Activated CD4-positive, CD25-positive, alpha-beta regulatory T cell treated with anti-CD3 and anti-CD28 coated beads, Interleukin-2, amount 50 U/mL, for 16 hours (primary cell): ENCODE results near the gene MICAL3.

Source experiments
- DNase-seq: peaks from one replicate; pipeline ENCODE4 v3.0.0-alpha.2; 2020; ENCODE audit warnings: low read depth, low spot score

MICAL3 gene

DNA sequence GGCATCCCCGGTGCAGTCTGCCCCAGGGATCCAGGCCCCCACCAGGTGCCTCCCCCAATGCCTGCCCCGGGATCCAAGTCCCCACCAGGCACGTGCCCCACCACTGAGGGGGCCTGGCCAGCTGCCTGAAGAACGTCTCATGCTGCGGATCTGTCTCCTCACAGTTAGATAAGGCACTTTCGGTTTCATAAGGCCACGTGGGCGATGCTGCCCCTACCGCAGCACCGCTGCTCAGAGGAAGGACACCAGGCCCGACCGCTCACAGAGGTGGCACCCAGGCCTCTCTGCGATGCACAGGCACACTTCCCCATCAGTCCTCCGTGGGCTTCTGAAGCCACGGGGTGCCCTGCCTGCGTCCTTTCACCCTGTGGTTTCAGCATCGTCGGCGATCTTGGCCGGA is 182.0 kb downstream of the MICAL3 start:
- DNase-seq, result no peak

DNA sequence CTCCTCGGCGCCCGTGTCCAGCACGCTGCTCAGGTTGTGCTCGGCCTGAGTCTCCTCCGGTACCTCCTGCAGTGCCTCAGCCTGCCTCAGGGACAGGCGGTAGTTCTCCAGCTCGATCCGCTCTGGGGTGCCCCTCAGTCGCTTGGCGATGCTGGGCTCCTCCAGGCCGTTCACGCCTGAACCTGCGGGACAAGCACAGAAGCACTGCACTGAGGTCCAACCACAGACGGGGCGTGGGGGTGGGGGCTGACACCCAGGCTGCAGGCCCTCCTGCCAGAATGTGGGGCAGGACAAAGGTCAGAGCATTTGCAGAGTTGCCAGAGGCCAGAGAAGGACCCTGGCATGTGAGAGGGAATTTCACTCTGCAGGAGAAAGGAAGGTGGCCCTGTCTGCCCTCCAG is 182.5 kb downstream of the MICAL3 start:
- DNase-seq, result no peak

DNA sequence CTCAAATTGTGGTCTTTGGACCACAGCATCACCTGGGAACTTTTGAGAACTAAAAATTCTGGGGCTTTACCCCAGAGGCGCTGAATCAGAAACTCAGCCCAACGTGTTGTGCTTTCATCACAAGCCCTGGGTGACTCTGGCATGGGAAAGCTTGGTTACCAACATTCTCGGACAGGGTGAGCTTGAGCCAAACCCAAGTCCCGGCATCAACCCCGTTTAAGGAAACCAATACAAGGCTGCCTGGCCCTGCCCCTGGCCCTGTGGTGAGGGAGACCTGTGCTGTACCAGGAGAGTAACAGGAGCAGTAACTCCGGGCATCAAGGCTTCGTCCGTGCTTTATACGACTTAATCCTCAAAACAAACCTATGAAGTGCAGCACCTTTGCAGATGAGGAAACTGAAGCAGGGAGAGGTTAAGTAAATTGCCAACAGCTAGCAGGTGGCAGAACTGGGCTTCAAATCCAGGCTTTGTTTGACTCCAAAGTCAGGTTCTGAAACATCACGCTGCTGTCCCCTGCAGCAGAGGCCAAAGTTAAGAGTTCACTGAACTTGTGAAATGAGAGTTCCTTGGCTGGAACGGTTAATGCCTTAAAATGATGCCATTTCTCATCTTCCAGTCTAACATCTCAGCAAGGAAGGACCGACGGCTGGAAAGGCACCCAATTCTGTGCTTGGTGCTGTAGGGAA is 186.0 kb downstream of the MICAL3 start:
- DNase-seq, result no peak

DNA sequence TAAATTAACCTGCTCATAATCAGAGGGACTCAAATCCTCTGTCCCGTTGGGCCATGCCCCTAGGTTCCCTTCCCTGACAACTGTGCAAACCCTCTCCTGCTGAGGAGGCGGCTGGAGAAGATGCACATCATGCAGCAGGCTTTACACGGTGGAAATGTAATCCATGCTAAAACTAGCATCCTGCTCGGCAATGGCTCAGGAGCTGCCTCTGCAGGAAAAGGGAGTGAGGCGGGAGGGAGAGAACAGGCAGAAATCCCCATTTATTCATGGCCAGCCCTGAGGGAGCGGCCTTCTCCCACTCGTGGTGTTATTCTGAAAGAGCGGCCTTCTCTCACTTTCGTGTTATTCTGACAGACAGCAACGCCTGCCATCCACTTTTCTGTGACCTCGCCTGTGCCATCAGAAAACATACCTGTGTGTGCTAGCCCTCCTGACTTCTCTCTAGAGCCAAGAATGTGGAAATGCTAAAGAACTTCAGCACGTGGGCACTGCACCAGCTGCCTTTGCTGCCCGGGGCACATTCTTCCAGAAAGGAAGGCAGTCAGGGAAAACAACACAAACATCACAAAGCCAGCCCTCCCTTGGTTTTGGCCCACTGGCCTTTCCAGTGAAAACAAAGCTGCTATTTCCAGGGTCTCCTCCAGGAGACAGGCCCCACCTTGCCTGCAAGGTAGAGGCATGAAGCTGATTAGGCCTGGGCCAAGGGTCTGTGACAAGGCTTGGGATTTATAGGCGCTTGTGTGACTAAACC is 187.2 kb downstream of the MICAL3 start:
- DNase-seq, result no peak

DNA sequence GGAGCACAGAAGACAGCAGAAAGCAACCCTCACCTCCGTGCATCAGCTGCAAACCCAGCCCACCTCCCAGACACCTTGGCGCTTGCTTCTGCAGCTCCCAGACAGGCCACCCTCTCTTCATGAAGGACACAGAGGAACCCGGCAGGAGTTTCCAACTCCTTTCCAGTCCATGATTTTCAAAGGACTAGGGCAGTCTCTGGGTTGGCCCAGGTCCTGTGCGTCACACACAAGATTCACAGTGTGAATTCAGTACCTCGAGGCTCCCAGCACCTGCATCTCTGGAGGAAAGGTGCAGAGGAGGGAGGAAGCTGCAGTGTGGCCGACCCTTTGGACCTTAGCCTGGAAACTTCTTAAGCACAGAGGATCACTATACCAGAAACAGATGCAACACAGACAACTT is 189.1 kb downstream of the MICAL3 start:
- DNase-seq, result no peak

DNA sequence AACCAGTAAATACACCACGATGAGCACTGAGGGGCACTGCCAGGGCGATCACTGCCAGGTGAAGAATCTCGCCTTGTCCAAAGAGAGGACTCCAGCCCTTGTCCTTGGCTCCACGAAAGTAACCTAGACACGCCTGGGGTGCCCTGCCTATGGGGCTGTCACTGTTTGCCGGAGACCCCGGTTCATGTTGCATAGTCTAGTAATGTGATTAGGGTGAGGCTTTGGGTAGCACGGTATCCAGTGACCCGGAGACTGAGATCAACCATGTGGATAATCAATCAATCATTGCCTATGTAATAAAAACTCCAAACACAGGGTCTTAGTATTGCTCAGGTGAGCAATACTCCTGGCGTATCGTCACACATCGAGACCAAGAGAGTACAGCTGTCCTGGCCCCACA is 190.9 kb downstream of the MICAL3 start:
- DNase-seq, result no peak

DNA sequence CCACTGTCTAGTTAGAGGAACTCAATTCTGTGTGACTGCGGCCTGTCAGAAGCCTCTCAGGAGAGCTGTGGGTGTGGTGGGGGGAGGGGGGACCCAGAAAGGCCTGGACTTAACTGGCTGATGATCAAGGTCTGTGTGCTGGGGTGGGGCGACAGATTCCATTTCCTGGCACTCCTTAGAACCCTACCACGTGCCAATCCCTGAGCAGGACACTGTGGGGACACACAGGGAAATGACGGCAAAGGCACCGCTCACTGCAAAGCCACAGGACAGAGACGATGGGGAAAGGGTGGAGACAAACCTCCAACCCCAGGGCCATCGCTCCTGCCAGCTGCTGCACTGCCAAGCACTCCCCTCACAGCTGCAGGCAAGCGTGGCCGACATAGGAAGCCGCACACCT is 191.7 kb downstream of the MICAL3 start:
- no peak for DNase-seq

DNA sequence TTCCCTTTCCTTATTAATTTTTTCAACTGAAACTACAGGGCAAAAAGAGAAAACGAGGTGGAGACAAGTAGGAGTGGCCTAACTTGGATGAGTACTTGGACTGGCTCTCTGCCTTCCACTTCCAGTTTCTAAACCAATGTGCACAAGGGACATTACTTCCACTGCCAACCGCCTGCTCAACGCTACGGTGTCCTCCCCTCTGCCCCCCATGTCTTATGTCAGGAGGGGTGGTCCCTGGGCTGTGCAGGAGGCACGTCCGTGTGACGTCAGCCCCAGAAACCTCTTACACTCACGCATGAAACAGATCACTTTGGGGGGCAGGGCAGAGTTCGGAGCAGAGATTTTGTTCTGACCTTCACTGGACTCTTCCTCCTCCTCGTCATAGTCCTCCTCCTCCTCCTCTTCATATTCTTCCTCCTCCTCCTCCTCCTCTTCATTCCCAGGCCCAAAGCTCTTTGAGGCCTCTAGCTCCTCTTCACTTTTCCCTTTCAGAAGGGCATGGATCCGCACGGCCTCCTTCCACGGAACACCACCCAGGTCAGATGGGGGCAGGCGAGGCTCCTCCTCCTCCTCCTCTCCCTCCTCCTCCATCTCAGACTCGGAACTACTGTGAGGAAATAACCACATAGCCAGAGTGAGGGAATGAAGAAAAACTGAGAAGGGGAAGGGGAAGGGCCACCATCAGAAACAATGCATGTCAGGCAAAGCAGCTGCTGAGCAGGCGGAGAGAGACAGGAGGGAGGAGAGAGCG is 192.7 kb downstream of the MICAL3 start:
- no peak for DNase-seq

DNA sequence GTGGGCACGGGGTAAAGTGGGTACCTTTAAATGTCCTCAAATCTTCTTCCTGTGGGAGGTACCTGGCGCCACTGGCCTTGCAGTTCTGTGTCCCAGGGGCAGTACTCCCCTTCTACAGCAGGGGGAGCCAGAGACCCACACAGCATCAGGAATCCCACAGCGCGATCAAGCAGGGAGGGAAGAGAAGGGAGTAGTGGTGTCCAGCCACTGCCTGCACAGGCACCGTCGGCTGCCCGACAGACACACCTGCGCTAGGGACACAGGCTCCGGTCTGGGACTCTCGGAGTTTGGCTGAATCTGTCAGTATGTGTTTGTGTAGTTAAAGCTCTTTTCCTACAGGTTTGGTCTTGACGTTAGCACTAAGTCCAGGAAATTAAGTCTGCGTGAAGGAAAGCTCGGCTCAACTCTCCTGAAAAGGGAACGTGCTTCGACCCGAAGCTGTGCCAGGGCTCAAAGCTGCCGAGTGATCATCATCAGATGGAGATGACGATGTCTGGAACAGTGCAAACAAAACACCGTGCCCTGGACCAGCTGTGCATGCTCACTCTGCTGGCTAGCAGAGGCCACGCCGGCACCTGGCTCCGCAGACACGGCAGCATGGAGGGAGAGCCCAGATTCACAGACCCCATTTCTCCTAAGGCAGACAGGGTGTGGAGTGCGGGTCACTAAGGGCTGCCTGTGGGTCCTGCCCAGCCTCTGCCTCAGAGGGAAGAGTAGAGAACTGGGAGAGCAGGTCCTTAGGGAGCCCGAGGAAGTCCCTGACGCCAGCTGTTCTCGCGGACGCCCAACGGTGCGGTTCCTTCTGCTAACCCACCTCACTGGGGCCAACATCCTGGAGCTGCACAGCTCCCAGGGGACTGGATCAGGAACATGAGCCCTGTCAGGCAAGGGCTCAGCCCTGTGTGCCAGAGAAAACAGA is 194.1 kb downstream of the MICAL3 start:
- DNase-seq, result peak; percentile 60

DNA sequence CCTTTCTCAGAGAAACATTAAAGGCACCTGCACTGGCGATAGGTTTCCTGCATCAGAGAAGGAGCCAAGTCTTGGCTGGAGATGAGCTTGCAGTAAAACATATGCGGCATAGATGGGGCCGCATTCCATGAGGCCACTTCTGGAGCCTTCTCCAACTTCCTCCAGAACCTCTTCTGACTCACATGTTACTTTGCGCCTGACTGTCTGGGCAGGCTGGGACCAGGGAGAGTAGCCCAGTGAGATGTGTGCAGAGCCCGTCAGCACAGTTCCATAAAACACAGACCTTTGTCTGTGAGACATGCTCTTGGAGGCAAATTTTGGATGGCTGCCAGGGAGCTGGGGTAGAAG is 194.7 kb downstream of the MICAL3 start:
- no peak for DNase-seq

DNA sequence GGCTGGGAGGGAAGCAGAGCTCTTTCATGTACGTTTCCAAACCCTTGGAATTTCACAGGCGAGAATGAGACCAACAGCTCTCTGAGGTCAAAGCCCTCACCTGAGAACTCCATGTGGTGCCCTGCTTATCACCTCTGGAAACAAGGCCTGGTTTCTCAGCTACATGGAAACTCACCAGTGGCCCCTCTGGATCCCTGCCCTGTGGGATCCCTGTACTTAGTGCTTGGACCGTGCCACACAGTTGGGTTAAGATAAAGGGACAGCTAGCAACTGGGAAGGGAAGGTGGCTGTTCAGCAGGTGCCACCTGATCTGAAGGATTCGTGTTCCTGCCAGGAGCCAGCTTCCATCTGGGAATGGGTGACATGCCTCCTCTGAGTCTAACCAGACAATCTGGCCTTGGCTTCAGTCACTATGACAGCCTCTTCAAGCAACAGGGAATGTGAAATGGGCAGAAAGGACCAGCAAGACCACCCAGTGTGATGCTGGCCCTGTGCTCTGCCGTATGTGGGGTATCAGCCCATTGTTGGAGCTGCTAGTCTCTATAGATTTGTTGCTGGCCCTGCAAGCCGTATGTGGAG is 195.8 kb downstream of the MICAL3 start:
- no peak for DNase-seq

DNA sequence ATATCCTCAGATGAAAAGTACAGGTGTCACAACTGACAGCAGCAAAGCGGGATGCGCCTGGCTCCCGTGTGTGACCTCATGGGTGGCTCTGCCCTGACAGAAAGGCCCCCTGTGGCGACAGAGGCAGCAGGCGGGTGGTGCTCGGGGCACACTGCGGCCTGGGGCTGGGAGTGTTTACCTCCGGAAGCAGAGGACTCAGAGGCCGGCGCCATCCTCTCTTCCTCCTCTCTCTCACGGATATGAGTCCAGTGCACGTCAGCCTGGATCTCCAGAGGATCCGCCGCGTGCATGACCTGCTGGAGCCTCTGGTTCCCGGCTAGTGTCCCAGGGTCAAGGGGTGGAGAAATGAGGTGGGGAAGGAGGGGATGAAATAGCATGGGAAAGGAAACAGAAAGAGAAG is 196.9 kb downstream of the MICAL3 start:
- no peak for DNase-seq

DNA sequence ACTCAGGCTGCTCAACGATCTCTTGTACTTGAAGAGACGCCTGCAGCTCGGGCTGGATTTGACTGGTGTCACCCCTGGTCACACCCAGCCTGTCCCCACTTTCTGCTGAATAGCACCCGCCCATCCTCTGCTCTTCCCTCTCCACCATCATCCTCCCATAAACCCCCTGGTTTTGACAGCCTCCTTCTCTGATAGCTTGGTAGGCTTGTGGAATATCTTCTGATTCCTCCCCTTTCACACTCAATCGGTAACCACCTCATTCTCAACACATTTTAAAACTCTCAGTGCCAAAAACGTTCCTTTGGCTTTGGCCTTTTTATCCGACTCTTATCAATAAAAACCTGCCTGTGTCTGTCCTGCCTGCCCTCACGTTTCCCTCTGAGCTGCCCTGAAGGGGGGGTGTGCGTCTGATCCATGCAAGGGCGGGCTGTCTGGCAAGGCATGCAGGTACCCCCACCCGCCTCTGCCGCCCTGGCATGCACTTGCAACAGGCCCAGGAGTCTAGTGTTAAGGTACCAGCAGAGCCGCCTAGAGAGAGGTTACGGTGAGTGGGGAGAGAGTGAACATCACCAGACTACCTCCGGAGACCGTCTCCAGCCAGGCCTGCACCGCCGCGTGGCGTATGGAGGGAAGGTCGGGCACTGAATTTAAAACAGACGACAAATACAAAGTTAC is 198.3 kb downstream of the MICAL3 start:
- DNase-seq, result no peak

DNA sequence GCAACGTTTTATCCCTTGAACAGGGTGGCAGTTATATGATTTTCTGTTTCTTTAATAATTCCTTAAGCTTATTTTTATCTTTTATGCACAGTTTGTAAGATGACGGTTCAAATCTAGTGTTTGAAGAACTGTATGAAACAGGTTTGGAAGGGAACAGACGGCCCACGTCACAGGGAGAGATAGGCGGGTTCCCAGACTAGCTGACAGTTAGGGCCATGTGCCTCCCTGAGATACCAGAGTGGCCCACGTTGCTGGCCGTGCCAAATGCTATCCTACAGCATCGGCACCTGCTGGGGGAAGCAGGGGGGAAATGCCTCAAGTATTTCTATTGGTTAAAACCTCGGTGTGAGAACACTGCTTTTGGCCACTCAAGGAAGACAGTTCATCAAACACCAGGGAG is 199.9 kb downstream of the MICAL3 start:
- no peak for DNase-seq

DNA sequence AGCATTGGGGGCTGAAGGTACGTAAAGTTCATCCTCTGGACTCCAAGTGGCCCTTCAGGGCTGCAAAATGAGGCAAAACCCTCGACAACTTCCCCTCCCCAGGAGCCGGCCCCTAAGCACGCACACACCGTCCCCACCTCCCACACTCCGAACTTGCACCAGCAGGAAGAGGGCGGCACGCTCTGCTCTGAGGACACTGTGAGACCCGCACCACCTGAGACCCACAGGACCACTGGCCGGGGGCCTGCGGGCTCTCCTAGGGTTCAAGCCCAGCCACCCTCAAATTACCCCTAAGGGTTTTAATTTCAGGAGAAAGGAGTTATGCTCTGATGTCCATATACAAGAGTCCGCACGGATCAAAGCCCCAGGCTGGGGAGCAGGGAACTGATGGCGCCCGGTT is 200.4 kb downstream of the MICAL3 start:
- DNase-seq, result no peak

DNA sequence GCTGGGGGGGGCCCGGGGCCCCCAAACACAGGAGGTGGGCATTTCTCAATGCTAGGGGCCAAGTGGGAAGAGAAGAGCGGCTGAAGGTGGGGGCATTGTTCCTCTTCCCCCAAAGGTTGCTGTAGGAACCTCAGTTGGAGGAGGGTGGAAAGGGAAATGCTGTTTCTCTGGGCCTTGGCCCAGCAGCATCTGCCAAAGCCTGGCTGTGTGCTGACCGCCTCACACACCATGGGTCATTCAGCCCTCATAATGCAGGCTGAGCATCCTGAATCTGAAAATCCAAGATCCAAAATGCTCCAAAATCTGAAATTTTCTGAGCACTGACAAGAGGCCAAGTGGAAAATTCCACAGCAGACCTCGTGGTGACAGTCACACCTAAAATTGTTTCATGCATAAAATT is 201.1 kb downstream of the MICAL3 start:
- no peak for DNase-seq

DNA sequence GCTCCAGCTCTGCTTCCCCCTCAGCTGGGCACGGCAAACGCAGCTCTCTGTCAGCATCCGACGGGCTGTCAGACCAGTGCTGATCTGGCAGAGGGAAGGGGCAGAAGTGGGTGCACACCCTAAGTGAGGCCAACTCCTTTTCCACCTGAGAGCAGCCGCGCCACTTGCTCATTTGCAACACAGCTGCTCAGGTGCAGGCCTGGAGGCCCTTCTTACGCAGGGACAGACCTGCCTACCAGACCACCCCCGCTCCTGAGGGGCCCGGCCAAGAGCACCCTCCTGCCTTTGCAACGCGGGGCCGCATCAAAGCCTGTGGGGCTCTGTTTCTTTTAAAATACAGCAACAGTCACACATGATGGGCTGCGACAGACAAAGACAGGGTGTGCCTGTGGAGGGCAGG is 202.3 kb downstream of the MICAL3 start:
- no peak for DNase-seq

DNA sequence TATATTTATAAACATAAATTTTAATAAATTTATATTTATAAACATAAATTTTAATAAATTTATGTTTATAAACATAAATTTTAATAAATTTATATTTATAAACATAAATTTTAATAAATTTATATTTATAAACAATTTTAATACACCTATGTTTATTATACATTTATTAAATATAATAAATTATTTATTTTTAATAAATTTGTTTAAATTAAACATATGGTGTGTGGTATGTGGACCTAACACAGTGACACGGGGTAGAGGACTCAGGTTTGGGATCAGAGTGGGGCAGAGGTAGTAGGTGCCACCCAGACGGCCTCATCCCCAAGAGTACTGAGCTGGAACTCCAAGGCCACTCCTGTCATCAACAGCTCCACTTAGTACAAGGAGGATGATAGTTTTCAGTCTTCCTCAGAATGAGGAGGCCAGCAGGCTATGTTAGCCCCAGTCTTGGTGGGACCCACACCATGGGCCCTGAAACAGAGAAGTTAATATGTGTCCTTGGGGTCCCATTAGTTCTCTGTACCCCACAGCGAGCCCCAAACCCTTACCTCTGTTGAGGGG is 203.4 kb downstream of the MICAL3 start:
- no peak for DNase-seq

DNA sequence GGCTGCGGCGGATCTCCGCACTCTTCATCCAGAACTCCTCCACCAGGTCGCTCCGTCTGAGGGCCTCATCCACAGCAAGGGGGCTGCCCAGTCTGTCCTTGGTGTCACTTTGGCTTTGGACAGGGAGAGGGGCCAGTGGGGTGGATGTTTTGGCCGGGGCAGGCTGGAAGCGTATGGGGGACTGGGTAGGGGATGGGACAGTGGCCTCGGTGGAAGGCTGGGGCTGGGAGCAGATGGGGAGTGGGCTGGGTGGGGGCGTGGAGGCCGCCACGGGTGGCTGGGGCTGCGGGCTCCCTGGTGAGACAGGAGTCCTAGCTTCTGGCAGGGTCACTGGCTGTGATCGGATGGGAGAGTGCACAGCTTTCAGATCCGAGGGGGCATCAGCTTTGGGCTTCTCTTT is 205.7 kb downstream of the MICAL3 start:
- no peak for DNase-seq

DNA sequence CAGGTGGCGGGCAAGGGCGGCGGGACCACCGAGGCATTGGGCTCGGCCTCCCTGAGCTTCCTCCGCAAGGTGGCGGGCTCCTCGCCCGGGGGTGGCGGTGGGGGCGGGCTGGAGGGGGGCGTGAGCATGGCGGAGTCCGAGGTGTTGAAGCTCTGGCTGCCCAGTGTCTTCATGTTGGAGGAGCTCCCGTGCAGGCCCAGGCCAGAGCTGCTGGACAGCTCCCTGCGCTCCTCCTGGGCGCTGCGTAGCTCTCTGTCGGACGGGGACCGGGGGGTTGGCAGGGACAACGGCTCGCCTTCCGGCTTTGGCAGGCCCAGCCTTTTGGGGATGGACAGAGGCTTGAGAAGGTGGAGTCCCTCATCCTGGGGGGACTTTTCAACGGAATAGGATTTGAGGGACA is 206.2 kb downstream of the MICAL3 start:
- no peak for DNase-seq
